ENCODE results near the gene VSTM2L.
A peak's percentile ranks its signal among the peaks of the same experiment; 100 is the strongest.

VSTM2L gene

DNA sequence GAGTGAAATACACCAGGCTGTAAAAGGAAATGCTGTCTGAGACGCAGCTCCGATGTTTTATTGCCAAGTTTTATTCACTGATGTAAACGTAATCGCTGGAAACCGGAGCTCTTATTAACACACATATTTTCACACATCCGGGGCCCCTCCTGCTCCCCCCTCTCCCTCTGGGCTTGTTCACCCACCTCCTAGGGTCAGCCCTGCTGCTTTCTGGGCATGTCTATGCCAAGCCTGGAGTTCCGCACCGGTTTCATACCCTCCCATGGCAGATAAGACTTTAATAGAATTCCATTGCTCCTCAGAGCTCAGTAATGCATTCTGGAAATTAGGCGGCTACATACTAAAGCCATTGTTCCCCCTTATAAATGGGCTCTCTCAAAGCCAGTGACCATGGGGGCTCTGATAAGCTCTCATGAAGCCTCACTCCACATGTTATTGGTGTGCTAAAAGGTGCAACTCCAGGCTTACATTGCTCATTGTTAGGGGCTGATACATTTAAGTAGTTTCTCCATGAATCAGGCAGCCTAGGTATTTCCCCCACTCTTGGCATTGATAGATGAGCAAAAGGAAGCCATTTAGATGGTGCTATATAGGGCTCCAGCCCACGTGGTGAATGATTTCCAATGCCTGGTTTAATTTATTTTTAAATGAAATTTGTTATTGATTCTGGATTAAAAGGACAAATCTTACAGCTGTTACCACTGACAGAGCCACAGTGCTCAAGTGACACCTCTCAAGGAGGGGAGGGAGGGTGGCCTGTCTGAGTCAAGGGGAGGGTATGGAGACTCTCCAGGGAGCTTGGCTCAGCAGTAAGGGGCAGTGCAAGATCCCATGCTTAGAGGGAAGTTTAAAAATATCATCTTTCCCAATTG, 4.5 kb upstream of the VSTM2L start:
- FAIRE-seq (no peak), DNase-seq (ENCODE audit: extremely low spot score, insufficient read length, low read depth) (no peak)

- FAIRE-seq (no peak), DNase-seq (ENCODE audit: extremely low spot score, insufficient read length, low read depth) (no peak)
Observed at GRCh38 chr20:37899105-37900045, 3.6 kb upstream of the VSTM2L start.

DNA sequence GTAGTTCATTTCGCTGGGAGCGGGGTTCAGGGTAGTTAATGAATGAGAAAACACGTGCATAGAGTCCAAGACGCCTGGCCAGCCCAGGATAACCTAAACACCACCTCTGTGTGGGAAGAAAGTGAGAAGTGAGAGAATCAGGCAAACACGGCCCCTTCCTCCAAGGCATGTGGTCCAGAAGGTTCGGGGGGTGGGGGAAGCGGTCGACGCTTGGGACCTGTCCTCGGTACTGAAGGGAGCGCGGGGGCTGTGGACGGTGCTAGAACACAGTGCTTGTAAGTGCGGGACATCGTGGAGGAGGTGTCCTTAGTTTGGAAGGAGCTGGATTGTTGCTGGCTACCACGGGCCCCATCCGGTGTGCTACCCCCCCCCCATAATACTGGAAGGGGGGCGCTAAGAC, 1.7 kb upstream of the VSTM2L start:
- FAIRE-seq (no peak), DNase-seq (ENCODE audit: extremely low spot score, insufficient read length, low read depth) (no peak)

- FAIRE-seq, result peak; percentile 74
Observed at GRCh38 chr20:37901654-37902503, 1.0 kb upstream of the VSTM2L start.

DNA sequence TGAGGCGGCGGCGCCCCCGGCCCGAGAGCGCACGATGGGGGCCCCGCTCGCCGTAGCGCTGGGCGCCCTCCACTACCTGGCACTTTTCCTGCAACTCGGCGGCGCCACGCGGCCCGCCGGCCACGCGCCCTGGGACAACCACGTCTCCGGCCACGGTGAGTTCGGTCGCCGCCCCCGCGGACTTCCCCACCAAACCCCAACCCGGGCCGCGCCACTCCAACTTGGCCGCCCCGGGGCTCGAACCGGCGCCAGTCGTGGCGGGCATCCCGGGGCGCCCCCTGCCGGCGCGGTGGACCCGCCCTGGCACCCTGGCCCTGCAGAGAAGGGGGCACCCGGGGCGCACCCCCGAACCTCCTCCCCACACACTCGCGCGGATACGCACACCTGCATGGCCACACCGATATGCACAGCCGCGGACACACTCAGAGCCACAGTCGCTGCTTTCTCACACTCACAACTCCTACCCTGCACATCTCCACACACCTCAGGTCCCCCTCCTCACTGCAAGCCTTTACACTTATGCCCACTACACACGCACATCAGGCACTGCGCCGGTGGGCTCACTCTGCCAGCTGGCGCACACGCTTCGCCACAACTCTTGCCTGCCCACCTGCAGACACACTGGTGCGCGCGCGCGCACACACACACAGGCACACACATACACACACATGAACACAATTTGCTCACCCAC, 535 bp downstream of the VSTM2L start:
- DNase-seq (ENCODE audit: extremely low spot score, insufficient read length, low read depth), result no peak
- no peak for FAIRE-seq

More at GRCh38 chr20:37901654-37902503, 1.0 kb upstream of the VSTM2L start:
- DNase-seq (ENCODE audit: extremely low spot score, insufficient read length, low read depth), result peak; percentile 62

- DNase-seq (ENCODE audit: extremely low spot score, insufficient read length, low read depth), result no peak
- FAIRE-seq, result no peak
Observed at GRCh38 chr20:37904008-37904642, 1.2 kb downstream of the VSTM2L start.

GRCh38 chr20:37904845-37905373, 2.0 kb downstream of the VSTM2L start:
- FAIRE-seq (no peak), DNase-seq (ENCODE audit: extremely low spot score, insufficient read length, low read depth) (no peak)

DNA sequence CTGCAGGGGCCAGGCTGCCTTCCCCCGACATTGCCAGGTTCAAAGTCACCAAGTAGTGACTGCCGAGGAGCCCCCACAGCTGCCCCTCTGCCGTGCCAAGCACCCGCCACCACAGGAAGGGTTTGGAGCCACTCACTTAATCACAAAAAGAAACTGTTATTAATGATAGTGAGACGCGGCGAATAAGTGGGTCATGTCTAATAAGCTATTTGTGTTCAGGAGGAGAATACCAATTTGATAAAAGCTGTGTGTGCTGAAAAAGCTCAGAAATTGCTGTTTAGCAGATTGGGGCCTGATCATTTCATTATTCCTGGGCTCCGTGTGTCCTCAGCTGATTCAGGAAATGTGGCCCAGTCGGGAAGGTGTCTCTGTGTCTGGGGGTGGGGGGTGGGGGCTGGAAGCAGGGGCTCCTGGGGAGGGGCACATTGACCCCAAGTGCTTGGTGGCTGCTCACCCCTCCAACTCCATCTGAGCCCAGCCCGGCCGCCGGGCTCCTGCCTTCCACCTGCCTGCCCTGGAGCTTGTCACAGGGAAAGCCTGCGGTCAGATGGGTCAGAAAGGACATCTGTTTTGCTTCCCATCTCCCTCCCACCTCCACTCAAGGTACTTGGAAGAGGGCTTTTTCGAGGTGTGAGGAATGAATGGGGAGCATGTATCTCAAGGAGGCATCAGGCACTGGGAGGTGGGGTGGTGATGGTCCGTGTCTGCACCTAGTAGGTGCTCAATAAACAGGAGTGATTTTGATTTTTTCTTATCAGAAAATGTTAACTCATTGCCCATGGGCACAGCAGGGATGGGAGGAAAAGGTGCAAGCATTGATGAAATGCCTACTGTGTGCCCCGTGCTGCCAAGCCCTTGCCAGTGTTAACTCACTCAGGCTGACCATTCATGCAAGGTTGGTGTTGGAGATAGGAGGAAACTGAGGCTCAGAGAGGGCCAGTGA, 3.0 kb downstream of the VSTM2L start:
- no peak for DNase-seq (ENCODE audit: extremely low spot score, insufficient read length, low read depth)

DNA sequence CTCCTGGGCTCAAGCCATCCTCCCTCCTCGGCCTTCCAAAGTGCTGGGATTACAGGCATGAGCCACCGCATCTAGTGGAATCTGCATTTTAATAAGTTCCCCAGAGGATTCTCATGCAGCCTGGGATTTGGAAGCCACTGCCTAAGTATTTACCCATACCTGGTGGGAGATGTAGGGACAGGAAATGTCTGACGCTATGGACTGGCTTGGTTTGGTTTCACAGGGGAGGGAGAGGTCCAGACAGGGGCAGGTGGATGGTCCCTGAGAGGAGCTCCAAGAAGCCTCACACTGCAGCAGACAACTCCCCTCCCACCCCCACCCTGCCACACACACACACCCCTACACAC, 4.4 kb downstream of the VSTM2L start:
- no peak for DNase-seq (ENCODE audit: extremely low spot score, insufficient read length, low read depth)
- FAIRE-seq, result no peak

More for the DNA sequence above, 3.0 kb downstream of the VSTM2L start:
- FAIRE-seq, result no peak

GRCh38 chr20:37907677-37908401, 4.9 kb downstream of the VSTM2L start:
- FAIRE-seq, result no peak
- no peak for DNase-seq (ENCODE audit: extremely low spot score, insufficient read length, low read depth)

- FAIRE-seq (no peak), DNase-seq (ENCODE audit: extremely low spot score, insufficient read length, low read depth) (no peak)
Observed at GRCh38 chr20:37911261-37911660, 8.3 kb downstream of the VSTM2L start.

- DNase-seq (ENCODE audit: extremely low spot score, insufficient read length, low read depth) (no peak), FAIRE-seq (no peak)
Observed at GRCh38 chr20:37911838-37912281, 8.9 kb downstream of the VSTM2L start.

DNA sequence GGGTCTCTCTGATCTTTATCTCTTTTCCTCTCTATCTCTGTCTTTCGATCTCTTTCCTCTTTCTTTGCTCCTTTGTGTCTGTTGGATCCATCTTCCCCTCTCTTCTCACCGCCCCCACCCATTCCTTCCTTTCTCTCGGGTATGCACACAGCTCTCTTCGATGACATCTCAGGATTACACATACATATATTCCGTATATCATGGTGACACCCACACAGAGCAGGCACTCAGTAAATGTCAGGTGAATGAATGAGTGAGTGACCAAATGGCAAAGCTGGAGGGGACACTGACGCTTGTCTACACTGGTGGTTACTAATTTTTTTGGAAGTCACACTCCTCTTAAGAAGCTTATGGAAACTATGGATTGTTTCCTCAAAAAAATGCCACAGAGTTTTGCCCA, 9.9 kb downstream of the VSTM2L start:
- DNase-seq (ENCODE audit: extremely low spot score, insufficient read length, low read depth), result no peak
- FAIRE-seq, result no peak

GRCh38 chr20:37913567-37914366, 10.8 kb downstream of the VSTM2L start:
- FAIRE-seq (no peak), DNase-seq (ENCODE audit: extremely low spot score, insufficient read length, low read depth) (no peak)

DNA sequence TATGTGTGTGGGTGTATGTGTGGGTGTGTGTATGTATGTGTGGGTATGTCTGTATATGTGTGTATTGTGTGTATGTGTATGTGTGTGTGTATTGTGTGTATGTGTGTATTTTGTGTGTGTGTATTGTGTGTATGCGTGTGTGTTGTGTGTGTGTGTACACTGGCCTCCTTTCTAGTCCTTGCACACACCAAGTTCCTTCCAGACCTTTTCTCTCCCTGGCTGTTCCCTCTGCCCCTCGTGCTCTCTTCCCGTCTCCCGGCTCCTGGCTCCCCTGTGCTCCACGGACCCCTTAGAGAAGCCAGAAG, 11.4 kb downstream of the VSTM2L start:
- FAIRE-seq (no peak), DNase-seq (ENCODE audit: extremely low spot score, insufficient read length, low read depth) (no peak)

GRCh38 chr20:37914672-37915433, 11.9 kb downstream of the VSTM2L start:
- FAIRE-seq (no peak), DNase-seq (ENCODE audit: extremely low spot score, insufficient read length, low read depth) (no peak)

All from GM18507 (cell line).